GM21825 (cell line): ENCODE measurements around the gene GUCY1A2.
"Not testable (repeated sequence)": the region's sequence is repeated elsewhere in the genome, so short reads cannot be mapped to it uniquely, and the experiment has no call there.

ENCODE experiments used
- ATAC-seq: cut with Tn5 transposase; IDR thresholded peaks from one replicate; pipeline ENCODE4 v1.9.1; 2021; ENCODE audit warnings: mild to moderate bottlenecking, moderate library complexity; ENCODE audit not compliant: unreplicated experiment

The GUCY1A2 gene, protein sequence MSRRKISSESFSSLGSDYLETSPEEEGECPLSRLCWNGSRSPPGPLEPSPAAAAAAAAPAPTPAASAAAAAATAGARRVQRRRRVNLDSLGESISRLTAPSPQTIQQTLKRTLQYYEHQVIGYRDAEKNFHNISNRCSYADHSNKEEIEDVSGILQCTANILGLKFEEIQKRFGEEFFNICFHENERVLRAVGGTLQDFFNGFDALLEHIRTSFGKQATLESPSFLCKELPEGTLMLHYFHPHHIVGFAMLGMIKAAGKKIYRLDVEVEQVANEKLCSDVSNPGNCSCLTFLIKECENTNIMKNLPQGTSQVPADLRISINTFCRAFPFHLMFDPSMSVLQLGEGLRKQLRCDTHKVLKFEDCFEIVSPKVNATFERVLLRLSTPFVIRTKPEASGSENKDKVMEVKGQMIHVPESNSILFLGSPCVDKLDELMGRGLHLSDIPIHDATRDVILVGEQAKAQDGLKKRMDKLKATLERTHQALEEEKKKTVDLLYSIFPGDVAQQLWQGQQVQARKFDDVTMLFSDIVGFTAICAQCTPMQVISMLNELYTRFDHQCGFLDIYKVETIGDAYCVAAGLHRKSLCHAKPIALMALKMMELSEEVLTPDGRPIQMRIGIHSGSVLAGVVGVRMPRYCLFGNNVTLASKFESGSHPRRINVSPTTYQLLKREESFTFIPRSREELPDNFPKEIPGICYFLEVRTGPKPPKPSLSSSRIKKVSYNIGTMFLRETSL

DNA sequence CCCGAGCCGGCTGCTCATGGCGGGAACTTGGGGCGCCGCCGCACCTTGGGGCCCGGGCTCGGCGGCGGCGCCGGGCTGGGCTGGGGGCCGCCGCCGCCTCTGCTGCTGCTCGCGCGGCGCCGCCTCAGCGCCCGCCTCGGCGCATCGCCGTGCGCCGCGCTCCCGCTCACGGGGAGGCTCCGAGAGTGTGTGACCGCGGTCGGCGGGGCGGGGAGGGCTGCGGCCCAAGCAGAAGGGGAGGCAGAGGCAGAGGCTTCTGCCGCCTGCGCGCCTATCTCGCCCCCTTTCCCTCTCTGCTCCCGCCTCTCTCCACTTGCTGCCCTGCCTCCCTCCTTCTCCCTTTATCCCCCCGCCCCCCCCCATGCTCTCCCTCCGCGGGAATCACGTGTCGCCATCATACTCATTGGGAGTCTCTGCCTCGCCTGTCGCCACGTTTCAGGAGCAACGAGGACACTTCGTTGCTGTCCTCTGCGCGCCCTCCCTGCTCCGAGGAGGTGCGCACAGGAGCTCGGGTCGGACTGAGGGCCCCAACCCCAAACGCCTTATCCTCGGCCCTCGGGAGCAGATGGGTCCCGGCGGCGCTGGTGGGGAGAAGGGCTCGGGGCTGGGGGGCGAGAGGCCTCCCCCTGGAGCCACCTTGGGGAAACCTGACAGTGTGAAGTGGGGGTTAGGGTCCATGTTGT lies at the start of gene GUCY1A2:
Gene GUCY1A2, minus strand, starts transcription at position 258 of the 683 bp plus-strand sequence. CDS start 421 bp downstream, outside the sequence.
- ATAC-seq: peak; percentile 21

DNA sequence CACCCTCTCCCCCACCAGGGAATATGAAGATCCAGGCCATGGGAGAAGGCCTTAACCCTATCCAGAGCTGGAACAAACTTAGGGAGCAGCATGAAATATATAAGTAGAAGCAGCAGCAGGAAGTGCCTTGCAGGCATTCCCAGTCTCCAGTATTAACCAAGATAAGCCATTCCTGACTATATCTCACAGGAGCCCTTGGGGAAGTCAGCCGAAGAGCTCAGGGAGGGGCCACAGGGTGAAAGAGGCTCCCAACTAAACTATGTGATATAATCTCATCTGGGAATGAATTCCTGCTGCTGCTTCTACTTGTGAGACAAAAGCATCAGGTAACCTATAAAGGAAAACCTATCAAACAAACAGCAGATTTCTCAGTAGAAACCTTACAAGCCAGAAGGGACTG lies 36.1 kb upstream of the GUCY1A2 start:
- ATAC-seq: no peak

DNA sequence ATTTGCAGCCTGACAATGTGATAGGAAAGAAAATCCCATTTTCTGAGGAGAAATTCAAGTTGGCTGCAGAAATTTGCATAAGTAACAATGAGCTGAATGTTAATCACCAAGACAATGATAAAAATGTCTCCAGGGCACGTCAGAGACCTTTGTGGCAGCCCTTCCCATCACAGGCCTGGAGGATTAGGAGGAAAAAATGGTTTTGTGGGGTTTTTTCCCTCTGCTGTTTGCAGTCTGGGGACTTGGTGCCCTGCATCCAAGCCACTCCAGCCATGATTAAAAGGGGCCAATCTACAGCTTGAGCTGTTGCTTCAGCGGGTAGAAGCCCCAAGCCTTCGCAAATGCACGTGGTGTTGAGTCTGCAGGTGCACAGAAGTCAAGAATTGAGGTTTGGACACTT lies 33.1 kb upstream of the GUCY1A2 start:
- not testable (repeated sequence) for ATAC-seq

DNA sequence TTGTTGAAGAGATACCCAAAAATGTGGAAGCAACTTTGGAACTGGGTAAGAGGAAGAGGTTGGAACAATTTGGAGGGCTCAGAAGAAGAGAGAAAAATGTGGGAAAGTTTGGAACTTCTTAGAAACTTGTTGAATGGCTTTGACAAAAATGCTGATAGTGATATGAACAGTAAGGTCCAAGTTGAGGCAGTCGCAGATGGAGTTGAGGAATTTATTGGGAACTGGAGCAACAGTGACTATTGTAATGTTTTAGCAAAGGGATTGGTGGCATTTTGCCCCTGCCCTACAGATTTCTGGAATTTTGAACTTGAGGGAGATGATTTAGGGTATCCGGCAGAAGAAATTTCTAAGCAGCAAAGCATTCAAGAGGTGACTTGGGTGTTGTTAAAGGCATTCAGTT lies 32.6 kb upstream of the GUCY1A2 start:
- not testable (repeated sequence) for ATAC-seq

DNA sequence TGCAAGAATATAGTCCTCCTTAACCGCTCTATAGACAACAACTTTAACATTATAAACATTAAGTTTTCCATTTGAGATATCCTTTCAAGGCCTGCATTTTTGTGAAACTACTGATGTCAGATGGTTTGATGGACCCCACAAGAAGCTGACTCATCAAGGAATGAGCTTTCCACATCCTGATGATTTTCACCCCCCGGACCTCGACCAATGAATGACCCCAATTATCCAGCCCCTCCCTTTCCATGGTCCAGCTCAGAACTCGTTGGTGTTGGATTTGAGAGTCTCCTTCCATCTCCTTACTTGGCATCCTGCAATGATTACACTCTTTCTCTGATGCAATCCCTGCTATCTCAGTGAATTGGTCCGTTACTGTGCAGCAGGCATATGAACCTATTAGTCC lies 31.8 kb upstream of the GUCY1A2 start:
- ATAC-seq: no peak

DNA sequence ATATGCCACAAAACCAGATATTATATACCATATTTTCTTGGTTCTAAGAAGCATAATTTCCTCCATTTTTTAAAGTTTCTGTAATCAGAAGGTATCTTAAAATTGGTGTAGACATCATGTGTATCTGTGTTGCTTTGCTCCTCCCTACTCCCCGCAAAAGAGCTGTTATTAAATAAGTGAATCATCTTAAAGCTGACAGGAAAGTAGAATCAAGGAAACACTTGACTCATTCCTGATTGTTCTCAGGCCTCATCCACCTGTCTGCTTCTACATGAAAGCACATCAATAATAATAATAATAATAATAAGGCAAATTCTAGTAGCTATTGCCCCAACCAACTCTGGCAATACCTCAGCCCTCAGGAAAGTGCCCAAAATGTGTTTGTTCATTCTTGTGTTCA lies 26.2 kb upstream of the GUCY1A2 start:
- no peak for ATAC-seq

DNA sequence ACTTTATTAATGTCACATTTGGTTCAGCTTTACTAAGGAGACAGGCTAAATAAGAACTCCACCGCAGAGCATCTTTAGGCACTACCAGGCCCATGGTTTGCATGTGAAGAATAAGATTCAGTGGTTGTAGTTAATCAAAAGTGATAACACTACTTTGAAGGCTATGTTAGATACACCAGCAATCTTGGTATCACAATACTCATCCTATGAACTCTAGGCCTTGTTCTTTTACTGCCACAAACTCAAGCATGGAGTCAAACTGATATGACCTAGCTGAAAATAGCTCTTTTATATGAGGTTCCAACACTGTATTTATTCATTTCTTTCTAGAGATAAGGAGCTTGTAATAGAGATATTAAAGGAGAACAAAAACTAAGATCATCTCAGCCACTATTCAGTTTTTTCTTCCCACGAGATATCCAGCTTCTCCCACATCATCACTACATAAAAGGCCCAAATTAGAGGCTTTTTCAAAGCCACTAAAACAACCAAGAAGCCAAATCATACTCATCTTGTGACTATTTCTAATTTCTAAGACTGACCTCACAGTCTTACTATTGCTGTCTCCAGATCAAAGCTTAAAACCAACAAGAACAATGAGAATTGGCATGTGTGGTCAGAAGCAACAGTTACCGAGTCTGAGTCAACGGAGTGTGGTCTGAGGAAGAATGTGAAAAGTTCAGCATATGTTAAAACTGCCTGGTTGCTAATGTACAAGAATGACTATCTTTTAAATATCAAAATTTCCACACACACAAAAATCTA lies 25.1 kb upstream of the GUCY1A2 start:
- peak; percentile 73 for ATAC-seq

DNA sequence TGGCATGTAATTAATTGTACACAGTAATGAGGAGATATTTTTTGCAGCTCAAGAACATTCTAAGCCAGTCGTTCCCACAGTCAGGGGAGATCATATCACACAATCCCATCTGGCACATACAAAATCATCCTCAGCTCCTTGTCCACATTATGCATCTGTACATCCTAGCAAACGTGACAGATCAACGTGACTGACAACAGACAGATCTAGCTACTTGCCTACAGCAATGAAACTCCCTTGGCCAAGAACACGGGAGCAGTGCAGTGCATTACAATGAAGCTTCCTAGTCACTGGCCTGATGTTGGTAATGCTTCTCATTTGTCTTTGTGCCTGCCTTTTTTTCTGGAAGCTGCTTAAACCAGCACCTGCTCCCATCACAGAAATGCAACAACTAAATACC lies 24.5 kb upstream of the GUCY1A2 start:
- ATAC-seq: no peak

DNA sequence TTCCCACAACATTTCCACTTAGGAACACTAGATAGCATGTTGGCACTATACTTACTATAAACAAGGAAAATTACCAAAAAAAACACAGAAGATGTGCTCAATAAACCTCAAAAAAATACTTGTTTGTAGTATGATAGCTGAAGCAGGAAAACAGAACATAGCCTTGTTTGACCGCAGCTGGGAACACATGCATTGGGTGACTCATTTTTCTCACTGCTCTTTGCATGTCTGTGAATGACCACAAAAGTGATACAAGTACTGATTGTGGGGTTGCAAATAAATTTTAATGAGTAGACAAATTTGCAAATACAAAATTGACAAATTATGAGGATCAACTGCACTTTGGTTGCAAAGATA lies 22.8 kb upstream of the GUCY1A2 start:
- peak; percentile 53 for ATAC-seq

DNA sequence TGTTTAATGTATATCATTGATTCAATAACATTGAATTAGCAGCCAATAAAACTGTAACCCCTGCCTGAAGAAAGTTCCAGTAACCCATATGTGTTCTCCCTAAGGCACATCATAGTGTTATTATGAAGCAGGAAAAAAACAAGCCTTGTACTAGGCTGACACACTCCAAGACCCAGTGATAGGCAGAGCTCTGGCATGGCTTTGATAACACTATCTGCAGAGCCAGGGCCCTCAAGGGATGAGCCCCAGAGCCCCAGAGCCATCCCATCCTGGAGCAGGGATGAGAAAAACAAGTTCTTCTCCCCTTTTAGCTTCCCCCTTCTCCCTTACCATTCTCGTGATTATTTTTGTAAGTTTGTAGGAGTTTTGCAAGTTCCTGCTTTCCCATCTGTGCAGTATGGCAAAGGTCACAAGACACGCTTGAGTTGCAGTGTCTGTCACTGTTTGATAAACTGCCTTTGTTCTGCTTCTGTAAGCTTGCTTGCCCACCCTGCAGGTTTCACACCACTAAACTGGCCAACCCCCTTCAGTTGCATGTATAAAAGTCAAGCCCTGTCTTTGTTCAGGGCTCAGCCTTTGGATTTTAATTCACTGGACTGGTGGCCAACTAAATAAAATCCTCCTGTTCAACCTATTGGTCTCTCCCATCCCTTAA lies 22.3 kb upstream of the GUCY1A2 start:
- no peak for ATAC-seq

DNA sequence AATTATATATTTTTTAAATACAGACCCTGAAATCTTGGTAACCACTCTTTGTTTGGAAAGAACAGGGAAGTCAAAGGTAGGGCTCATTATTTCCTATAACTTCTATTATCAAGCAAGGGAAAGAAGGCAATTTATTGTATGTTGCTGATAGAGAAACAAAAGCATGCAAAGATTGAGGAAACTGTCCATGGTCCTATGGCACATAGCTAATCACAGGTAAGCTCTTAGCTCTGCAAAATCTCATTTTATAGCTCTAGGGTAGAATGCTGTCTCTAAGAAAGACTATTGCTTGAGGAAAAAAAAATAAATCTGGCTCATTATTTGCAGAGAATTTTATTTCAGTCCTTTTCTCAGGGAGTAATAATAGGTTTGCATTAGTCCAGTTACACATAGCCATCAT lies 7.4 kb upstream of the GUCY1A2 start:
- no peak for ATAC-seq

DNA sequence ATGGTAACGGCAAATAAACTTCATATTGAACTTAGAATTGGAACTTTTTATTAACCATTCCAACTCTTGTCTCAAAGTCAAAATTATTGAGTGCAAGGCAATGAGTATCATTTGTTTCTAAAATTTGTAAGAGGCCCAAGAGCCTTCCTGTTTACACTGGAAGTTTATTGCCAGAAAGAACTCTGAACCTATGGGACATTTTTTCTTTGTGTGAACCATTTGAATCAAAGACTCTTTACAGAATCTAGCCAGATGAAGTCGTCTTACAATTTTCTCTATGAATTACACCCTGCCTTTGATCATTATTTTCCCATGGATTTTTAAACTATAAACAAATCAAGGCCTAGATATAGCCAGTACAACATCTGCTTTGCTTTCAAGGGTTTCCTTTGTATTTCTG lies 2.3 kb upstream of the GUCY1A2 start:
- ATAC-seq: no peak

DNA sequence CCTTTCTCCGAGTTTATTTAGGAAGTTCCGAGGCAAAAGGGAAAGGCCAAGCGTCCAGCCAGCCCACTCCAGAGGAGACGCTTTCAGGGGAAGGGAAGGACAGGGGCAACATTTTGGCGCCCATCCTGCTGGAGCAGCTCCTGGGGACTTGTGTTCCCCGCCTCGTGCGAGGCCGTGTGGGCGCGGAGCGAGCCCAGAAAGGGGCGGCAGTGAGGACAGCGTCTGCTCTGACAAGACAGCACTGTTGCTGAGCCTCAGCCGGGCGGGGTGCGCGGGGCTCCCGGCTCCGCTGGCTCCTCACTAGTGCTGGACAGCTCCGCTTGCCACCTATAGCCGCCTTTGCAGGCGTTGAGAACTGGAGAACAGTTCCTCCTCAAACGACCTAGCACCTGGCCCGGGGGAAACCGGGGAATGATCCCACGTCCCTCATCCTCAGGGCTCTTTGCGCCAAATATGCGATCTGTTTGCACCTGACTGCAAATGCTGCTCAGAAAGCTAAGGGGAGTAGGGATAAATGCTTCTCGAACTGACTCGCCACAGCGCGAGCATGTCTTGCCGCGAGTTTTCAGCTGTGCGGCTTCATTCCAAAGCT lies 722 bp upstream of the GUCY1A2 start:
- ATAC-seq: no peak

DNA sequence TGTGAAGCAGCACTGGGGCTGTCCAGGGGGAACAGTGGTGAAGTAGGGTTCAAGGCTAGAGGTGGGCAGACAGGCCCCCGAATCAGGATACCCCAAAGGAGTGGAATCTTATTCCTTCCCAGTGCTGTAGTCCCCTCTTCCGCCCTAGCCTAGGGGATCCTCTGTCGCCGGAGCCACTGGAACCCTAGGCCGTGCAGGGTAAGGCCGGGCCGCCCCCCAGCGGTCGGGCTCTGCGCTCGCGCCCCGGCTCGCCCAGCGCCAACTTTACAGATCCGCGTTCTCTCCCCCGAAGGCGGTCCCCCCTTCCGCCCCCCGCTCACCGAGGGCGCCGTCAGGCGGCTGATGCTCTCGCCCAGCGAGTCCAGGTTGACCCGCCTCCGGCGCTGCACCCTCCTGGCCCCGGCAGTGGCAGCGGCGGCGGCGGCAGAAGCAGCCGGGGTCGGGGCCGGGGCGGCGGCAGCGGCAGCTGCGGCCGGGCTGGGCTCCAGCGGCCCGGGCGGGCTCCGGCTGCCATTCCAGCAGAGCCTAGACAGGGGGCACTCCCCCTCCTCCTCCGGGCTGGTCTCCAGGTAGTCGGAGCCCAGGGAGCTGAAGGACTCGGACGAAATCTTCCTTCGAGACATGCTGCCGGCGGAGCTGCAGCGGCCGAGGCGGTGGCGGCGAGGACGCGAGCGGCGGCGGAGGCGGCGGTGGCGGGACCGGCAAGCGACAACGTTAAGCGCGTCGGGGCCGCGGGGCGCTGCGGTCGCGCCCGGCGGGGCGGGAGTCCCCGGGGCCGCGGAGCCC lies 650 bp downstream of the GUCY1A2 start:
- ATAC-seq: peak; percentile 69

DNA sequence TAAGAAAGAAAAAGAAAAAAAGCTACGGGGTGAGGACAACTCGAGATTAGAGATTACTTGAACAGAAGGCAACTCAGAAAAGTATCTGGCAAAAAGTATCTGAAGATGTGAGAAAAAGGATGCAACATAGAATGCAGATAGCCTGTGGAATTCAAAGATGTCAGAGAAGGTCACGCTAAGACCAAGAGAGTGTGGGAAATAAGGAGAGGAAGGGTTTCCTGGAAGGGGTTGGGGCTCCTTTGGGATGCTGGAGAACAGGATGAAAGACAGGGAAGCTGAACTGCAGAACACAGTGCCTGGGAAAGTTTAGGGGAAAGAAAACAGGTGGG lies 1.2 kb downstream of the GUCY1A2 start:
- no peak for ATAC-seq

DNA sequence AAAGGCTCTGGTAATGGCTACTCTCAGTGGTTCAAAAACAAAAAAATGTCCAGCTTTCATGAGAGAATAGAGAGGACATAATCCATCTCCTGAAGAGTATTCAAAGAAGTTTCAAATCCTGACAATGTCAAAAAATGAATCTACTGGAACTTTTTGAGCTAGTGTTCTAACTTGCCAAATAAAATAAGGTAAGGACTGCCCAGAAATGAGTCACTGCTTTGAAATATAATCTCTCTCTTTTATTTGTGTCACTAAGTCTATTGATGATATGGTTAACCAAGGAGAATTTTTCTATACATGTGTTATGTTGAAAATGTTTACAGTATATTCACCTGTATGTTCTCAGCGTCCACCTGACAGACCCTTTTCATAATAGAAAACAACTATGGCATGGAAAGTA lies 3.4 kb downstream of the GUCY1A2 start:
- no peak for ATAC-seq

DNA sequence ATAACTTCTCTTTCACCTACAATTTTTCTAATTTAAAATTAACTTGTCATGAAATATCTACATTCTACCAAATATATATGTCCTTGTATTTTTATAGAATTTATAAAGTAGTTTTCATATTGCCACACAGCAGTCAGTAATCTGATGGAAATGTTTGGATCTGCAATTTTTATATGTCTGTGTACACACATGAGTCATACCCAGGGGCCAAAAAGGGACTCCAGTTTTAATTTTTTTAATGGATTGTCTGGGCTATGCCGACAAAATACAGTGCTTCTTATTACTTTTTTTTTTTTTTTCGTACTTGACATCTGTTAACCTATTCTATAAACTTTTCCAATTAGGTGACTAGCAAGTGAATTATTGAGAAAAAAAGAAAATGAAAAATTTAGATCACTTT lies 6.3 kb downstream of the GUCY1A2 start:
- no peak for ATAC-seq

DNA sequence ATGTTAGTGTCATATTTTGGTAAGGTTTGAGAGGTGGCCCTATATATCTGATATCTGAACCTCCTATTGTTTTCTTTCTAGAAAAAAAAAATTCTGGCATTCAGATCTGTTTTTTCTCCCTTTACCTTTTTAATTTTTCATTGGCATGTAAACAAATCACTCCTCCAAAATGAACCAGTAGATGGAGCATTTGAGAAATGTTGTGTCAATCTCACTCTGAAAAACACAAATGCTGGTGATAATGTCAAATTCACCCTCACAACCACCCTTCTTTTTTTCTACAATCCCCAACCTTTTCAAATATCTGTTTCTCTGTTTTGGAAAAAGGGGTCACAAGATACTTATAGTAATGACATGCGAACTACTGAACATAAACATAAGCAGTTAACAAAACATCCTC lies 9.1 kb downstream of the GUCY1A2 start:
- no peak for ATAC-seq

DNA sequence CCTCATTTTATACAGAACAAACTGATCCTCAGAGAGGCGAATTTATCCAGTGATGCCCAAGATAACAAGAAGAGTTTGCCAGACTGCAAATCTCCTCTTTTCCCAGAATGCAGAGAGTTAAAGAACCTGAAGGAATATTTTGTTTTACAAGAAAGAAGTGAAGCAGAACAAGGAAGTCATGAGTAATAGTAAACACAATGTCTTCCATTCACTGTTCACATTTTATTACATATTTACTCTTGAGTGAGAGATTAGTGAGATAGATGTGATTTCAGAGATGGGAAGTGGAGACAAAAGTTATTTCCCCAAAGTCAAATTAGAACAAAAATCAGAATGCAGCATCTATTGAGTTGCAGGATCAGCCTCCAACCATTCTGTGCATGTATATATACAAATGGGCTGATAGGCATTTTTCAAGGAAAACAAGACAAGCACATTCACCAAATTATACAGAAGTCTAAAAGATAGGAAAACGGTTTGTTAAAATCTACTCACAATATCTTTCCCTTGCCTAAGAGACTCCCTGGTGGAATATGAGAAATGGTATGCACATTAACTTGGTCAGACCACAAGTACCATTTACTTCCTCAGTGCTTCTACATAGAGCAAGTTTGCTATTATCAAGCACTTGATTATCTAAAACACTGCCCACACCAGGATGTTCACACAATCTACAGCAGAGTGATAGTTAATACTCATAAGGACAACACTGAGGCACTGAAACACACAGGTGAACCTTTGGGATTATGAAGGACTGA lies 12.0 kb downstream of the GUCY1A2 start:
- no peak for ATAC-seq
